ENCODE results near the gene CDH4.

Gene CDH4

GRCh38 chr20:61356196-61356595 is 104.1 kb downstream of the CDH4 start:
- no peak for DNase-seq (ENCODE audit: low spot score)

DNA sequence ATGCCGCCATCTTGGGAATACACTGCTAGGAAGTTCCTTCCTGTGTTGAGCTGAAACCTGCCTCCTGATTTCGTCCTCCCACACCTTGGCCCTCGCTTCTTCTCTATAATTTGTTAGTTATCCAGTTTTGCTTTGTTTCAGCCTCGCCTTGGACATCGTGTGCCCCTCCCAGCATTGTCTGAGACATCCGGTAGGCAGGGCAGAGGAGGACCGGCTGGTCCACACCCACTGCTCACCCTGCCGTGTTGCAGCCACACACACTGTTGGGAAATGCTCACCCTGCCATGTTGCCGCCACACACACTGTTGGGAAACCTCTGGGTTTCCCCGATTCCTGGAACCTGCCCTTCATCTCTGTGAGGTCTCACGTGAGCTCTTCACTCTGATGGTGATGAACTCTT is 105.1 kb downstream of the CDH4 start:
- no peak for DNase-seq (ENCODE audit: low spot score)

DNA sequence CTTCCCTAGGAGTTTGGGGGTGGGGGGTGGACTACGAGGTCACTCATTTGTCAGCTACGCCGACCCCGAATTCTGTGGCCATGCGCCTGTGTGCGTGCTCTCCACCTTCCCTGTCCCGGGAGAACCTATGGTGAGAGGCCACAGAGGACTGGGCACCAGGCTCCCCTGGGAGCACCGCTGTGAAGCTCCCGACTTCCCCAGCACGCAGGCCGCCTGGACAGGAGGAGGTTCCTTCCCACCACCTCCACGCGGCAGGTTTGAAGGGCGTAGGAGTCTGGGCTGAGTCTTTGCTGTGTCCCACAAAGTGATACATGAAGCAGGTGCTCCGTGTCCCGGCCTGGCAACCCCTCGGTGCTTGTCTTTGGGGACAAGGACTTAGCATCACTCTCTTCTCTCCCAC is 107.2 kb downstream of the CDH4 start:
- DNase-seq (ENCODE audit: low spot score) = no peak

GRCh38 chr20:61360296-61360695 is 108.2 kb downstream of the CDH4 start:
- no peak for DNase-seq (ENCODE audit: low spot score)

DNA sequence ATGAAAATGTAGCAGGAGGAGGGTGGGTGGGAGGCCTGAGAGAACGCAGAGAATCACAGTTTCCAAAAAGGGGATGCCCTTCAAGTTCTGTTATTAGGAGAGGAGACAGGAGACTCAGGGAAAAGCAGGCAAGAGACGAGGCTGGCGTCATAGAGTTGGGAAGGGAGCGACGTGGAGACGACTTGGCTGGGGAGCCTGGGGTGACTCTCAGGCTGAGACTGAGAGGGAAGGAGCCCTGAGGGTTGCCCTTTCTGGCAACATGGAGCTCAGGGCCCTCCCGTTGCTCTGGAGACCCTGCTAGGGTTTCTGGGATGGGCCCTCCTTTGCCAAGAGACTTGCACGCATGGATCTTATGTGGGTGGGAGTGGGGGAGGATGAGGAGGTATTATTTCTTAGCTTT is 108.9 kb downstream of the CDH4 start:
- DNase-seq (ENCODE audit: low spot score) = no peak

DNA sequence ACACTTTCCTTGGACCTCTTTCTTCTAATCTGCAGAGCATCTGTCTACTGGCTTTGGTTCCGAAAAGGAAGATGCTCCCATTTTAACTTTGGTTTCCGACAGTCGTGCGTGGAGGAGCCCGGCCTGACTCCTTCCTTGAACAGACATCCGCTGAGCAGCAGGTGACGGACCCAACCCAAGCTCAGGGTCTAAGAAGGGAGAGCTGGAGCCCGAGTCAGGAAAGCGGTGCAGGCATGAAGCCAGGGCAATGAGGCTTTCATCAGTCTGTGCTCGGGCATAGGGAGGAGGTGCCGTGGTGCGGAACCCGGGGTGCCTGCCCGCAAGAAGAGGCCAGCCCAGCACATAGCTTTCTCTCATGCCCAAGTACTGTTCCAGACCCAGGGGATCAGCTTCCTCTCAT is 109.4 kb downstream of the CDH4 start:
- DNase-seq (ENCODE audit: low spot score) = no peak

- DNase-seq (ENCODE audit: low spot score) = no peak
Observed at GRCh38 chr20:61364147-61364546, 112.1 kb downstream of the CDH4 start.

DNA sequence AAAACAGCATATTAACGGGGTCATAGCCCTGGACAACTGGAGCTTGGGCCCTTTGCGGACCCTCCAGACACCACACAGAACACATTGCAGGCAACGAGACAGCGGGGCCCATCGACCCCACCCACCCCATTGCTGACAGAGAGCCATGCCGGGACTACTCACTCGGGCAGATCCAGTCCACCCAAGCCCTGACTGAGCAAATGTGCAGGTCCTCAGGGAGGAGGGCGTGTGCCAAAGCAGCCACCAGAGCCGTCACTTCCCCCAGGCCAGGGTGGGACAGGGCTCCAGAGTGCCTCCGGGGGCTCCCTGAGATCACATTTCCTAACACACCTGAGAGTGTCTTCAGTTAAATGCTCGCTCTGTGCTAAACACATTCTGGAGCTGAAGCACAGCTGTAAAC is 114.9 kb downstream of the CDH4 start:
- DNase-seq (ENCODE audit: low spot score) = no peak

DNA sequence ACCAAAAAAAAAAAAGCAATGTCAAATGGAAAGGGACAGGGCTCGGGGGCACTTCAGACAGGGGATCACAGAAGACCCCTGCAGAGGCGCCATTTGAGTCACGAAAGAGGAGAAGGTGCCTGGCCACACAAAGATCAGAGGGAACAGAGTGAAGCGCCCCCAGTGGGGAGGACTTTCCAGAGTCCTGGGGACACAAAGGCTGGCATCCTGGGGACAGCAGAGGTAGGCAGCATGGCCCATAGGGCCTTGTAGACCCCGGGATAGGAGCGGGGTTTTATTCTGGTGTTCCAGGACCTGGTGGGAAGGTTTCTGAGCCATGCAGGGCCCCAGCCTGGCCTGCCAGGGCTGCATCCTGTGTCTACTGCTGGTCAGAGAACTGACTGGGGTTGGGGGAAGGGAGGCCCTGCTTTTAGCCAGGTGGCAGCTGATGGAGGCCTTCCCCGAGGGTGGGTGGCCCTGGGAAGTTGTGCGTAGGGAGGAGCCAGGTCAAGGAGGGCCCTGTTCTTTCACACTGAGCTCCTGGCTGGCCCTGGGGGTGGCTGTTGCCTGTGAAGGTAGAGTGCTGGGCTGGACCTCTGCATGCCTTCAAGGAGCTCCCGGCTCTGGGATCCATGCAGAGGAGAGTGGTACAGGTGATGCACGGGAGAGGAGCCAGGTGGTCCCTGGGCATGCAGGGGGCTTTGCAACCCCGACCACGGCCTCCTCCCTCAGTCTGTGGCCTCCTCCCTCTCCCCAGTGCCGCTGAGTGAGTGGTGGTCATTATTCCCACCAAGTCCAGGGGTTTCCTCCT is 117.9 kb downstream of the CDH4 start:
- no peak for DNase-seq (ENCODE audit: low spot score)

DNA sequence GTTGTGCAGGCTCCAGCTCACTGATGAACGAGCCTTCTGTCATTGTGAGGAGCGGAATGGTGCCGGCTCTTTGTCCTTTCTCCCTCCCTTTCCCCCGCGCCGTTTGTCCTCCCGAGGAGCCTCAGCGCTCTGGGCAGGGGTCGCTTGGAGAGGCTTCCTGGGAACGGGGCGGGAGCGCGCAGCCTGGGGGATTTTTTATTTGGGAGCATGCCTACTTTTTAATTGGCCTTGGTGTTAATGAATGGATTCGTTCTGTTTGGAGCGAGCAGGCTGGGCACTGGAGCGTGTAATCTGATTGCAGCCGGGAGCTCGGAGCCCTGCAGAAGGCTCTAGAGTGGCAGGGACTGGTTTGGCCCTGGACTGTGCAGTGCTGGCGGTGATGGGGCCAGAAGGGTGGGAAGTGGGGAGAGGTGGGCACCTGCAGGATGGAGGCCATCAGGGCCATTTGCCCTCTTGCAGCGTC is 118.8 kb downstream of the CDH4 start:
- DNase-seq (ENCODE audit: low spot score) = no peak

DNA sequence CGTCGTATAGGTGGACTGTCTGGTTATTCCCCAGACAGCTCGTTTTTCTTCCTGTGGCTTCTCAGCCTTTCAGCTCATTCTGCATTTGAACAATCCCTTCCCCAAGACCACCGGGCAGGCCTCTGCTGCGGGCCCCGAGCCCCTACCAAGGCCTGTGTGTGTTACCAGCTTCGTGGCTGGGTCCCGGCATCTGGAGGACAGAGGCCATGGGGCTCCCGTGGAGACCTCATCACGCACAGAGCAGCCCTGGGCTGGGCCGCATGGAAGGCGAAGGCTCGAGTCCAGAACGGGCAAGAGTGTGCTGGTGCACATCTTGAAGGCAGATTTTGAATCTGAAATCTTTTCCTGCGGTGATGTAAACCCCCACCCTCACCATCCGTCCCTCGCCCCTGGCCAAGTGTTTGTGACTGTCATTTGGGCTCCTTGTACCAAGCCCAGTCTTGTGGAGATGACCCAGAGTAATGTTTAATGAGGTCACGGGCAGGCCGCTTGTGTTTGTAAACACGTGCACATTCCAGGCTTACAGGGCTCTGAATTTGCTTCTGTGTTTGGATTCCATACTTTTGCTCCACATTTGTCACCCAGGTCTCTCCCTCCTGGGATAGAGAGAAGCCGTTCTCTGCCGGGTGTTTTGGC is 119.6 kb downstream of the CDH4 start:
- DNase-seq (ENCODE audit: low spot score) = no peak

- no peak for DNase-seq (ENCODE audit: low spot score)
Observed at GRCh38 chr20:61372137-61373054, 120.3 kb downstream of the CDH4 start.

GRCh38 chr20:61373055-61373399 is 121.0 kb downstream of the CDH4 start:
- DNase-seq (ENCODE audit: low spot score) = no peak

GRCh38 chr20:61373956-61374545 is 122.0 kb downstream of the CDH4 start:
- DNase-seq (ENCODE audit: low spot score) = no peak

DNA sequence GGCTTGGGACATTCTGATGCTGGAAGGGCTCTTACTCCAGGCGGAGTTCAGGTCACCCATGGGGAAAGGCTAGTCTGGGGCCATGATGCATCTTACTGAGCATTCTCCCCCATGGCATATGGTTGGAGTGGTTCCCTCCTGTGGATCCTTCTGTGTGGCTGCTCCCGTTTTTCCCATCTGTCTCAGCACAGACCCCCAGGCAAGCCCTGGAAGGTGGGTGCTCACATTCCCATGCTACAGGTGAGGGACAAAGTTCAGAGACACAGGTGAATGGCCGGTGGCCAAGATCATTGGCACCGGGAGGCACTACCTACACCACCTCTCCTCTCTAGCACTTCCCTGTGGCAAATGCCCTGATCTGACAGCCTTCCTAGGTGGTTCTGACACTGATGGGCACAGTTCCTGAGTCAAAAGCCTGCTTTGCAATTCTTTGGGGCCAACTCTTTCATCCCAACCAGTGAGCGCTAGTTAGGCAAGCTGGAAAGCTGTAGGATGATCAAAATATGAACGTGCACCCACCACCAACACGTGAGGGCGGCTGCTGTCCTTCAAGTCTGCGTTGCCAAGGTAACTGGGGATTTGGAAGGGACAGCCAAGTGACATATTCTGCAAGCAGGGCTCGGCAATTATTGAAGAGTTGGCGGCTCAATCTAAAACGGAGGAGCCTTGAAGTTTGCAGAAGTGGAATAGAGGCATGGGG is 124.6 kb downstream of the CDH4 start:
- DNase-seq (ENCODE audit: low spot score) = no peak

DNA sequence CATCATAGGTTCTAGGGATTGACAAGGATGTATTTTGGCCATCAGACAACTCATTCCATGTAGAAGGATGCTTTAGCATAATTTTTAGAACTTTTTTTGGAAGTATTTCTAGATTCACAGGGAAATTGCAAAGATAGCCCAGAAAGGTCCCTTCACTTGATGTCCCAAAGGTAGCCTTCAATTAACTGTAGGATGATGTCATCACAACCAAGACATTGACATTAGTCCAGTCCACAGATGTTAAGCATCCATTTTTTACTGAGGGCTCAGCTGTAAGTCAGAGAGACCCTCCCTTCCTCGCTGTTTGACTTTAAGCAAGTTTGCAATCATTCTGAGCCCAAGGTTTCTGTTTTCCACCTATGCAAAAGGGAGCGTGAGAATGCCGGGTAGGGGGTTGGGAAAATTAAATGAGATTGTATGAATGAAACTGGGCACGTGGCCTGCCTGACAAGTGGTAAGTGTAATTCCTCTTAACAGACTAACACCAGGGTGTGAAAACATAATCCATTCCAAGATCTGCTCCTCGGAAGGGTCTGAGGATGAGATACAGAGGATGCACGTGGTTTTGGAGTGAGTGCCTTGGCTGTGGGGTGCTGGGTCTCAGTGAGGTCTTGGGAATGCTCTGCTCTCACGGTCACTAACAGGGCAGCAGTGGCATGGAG is 126.8 kb downstream of the CDH4 start:
- no peak for DNase-seq (ENCODE audit: low spot score)

DNA sequence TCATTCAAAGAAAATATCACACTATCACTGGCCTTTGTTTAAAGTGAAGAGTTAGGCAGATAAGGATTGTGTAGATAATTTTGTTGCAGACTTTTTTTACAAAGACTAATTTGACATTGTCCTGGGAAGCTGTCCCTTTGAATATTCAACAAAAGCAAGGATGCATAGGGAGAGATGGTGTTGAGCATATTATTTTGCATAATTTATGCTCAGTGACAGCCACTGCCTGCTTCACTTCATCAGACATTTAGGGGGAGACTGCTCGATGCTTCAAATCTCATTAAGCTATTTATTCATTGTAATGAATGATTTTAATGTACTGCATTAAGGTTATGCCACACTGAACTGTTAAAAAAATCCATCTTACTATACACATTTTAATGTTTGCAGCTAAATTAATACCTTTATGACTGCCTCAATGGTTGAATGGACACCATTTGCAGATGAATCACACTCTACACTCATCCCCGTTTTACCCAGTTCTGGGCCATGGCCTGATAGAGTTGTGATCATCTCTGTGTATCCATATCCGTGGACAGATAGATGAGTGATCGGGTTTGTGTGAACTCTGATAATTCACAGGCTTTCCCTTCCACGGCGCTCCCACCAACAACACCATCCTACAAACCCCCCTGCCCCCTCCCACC is 128.0 kb downstream of the CDH4 start:
- DNase-seq (ENCODE audit: low spot score) = no peak

DNA sequence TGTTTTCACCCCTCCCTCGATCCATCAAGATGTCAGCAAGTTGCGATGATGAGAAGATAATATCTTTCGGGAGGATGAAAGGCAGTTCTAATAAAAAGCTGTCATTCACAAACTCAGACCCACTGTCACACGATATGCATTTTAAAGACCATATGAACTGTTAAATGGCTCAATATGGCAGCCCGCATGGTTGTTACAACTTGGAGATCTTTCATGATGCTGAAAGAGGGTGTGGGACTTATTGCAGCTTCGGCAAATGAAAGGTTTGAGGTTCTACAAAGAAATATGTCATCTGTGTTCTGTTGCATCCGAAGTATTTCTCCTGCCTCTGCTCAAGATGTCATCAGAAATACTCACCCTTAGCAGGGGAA is 128.5 kb downstream of the CDH4 start:
- no peak for DNase-seq (ENCODE audit: low spot score)

DNA sequence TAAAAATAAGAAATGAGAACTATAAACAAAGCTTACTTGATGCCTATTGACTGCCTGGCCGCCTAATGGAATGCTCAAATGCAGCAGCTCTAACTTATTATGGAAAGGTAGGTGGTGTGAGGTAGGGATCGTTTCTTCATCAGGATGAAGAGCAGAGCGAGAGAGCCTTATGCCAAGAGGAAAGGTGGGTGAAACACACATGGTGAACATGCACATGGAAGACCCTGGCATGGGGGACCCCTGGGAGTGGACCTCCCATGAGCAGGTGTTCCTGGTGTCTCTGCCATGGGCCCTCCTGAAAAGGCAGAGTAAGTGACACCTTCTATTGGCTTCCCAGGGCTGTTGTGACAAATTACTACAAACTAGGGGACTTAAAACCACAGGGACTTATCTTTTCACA is 130.1 kb downstream of the CDH4 start:
- no peak for DNase-seq (ENCODE audit: low spot score)

DNA sequence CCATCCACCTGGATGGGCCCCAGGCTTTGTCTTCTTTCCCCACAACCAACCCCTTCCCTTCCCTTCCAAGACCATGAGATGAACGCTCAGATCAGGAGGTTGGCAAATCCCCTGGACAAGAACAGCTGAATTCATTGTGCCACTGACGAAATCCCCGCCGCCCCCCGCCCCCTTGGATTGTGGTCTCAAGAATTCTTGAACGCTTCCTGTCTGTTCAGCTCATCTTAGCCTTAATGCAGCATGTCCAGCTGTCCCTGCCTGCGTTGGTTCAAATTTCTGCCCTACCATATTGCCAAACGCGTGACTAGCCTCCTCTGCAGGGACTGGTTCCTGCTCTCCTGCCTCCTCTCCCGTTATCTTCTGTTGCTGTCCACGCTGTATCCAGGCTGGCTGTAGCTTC is 133.2 kb downstream of the CDH4 start:
- no peak for DNase-seq (ENCODE audit: low spot score)

GRCh38 chr20:61385731-61386130 is 133.7 kb downstream of the CDH4 start:
- DNase-seq (ENCODE audit: low spot score) = no peak
